ENCODE data around the gene PCDH17. TPM values are rescaled to one million over a fixed set of nuclear protein-coding genes. Genes with fewer than 3 reads are reported as not detected.

Gene PCDH17
- total and polyA plus RNA-seq, 5 experiments from 2014 or later = not detected

DNA sequence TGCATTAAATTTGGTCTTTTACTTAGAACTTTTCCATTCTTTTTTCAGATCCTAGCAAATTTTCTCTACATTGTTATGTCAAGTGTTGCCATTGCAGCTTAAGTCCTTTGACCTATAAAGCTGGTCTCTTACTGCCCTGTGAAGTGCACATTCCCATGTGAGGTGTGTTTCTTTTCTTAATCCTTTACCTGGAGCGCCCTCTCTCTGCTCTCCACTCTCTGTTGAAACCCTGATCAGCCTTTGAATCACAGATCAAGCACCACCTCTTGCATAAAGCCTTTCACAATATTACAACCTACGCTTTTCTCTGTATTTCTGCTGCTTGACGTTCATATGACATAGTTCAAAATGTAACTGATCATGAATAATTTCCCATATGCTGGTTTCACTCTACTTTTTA, 84.8 kb downstream of the PCDH17 start:
- Mint-ChIP-seq H3K4me1 (no peaks in the 10 kb centered on the region), H3K27me3 (no peaks in the 10 kb centered on the region), H3K9me3 (peaks cover 0 to 4% (median 0%) of the 10 kb centered on the region in 9 donors), H3K4me3 (no peak overlapping the region), H3K36me3 (no peaks in the 10 kb centered on the region), H3K27ac (no peak overlapping the region)
- ATAC-seq (no peak), DNase-seq (no peak)
- POLR2A ChIA-PET = no interaction called here

DNA sequence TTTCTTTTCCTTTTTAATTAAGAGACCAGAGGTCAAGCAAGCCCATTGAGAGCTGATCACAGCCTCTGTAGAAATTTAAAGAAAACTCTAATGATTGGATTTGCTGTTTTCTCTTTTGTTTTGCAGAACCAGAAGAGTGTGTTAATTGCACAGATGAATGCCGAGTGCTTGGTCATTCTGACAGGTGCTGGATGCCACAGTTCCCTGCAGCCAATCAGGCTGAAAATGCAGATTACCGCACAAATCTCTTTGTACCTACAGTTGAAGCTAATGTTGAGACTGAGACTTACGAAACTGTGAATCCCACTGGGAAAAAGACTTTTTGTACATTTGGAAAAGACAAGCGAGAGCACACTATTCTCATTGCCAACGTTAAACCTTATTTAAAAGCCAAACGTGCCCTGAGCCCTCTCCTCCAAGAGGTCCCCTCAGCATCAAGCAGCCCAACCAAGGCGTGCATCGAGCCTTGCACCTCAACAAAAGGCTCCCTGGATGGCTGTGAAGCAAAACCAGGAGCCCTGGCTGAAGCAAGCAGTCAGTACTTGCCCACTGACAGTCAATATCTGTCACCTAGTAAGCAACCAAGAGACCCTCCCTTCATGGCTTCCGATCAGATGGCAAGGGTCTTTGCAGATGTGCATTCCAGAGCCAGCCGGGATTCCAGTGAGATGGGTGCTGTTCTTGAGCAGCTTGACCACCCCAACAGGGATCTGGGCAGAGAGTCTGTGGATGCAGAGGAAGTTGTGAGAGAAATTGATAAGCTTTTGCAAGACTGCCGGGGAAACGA, 93.1 kb downstream of the PCDH17 start:
- Mint-ChIP-seq H3K27ac (no peak overlapping the region), H3K36me3 (no peaks in the 10 kb centered on the region), H3K4me3 (no peak overlapping the region), H3K4me1 (no peaks in the 10 kb centered on the region), H3K9me3 (peaks cover 0 to 11% (median 5%) of the 10 kb centered on the region in 9 donors), H3K27me3 (no peaks in the 10 kb centered on the region)
- POLR2A ChIA-PET = no interaction called here
- no peak for ATAC-seq
- no peak for DNase-seq

GRCh38 chr13:57725480-57725879, 93.9 kb downstream of the PCDH17 start:
- H3K27ac Mint-ChIP-seq = no peak overlapping the region
- POLR2A ChIA-PET = no interaction called here
- DNase-seq (no peak), ATAC-seq (no peak)
- H3K4me3 Mint-ChIP-seq = no peak overlapping the region
- H3K36me3 Mint-ChIP-seq = no peaks in the 10 kb centered on the region
- H3K4me1 Mint-ChIP-seq = no peaks in the 10 kb centered on the region
- H3K9me3 Mint-ChIP-seq = peaks cover 0 to 11% (median 4%) of the 10 kb centered on the region in 9 donors
- H3K27me3 Mint-ChIP-seq = no peaks in the 10 kb centered on the region

DNA sequence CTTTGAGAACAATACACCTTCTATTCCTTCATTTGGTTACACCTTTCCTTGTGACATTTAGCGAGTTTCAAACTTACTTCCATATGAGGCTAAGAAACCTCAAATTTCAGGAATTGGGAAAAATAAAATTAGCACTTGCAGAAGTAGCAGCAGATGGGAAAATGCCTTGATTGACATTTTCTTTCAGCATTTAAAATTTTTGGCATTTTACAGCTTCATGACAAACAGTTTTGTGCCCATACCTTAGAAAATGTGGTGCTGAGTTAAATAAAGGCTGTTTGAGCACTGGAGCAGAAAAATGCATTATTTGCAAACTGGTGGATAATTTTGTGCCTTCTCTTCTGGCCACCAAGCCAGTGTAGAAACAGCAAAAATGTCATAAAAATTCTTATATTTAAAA, 95.4 kb downstream of the PCDH17 start:
- Mint-ChIP-seq H3K4me1 (no peaks in the 10 kb centered on the region), H3K27me3 (no peaks in the 10 kb centered on the region), H3K9me3 (peaks cover 0 to 2% (median 1%) of the 10 kb centered on the region in 9 donors), H3K4me3 (no peak overlapping the region), H3K27ac (no peak overlapping the region), H3K36me3 (no peaks in the 10 kb centered on the region)
- ATAC-seq (no peak), DNase-seq (no peak)
- POLR2A ChIA-PET = no interaction called here

DNA sequence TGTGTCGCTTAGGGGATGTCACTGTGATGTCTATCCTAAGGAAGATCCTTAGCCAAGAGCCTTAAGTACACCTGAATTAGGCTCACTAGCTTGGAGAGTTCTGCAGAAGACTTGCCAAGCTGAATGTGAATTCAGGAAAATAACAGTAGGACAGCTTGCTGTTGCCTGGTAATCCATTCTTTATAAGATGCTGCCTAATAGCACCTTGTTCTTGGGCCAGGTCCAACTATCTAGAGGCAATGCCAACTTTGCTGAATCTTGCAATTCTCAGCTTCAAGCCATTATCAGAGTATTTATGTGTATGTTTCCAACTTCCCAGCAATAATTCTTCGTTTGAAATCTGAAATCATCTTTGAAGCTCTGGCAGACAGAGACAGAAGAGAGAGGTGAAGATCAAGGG, 102.8 kb downstream of the PCDH17 start:
- H3K27me3 Mint-ChIP-seq = no peaks in the 10 kb centered on the region
- no peaks in the 10 kb centered on the region for H3K4me1 Mint-ChIP-seq
- no peak overlapping the region for H3K4me3 Mint-ChIP-seq
- peaks cover 0 to 19% (median 9%) of the 10 kb centered on the region in 9 donors for H3K9me3 Mint-ChIP-seq
- no peak for DNase-seq
- H3K27ac Mint-ChIP-seq = no peak overlapping the region
- H3K36me3 Mint-ChIP-seq = no peaks in the 10 kb centered on the region
- POLR2A ChIA-PET = no interaction called here
- ATAC-seq = no peak

- H3K36me3 Mint-ChIP-seq = no peaks in the 10 kb centered on the region
- POLR2A ChIA-PET = no interaction called here
- no peak overlapping the region for H3K27ac Mint-ChIP-seq
- no peaks in the 10 kb centered on the region for H3K27me3 Mint-ChIP-seq
- H3K9me3 Mint-ChIP-seq = peaks cover 0 to 19% (median 10%) of the 10 kb centered on the region in 9 donors
- no peaks in the 10 kb centered on the region for H3K4me1 Mint-ChIP-seq
- no peak overlapping the region for H3K4me3 Mint-ChIP-seq
- ATAC-seq (no peak), DNase-seq (no peak)
Measured at GRCh38 chr13:57739089-57739488, 107.5 kb downstream of the PCDH17 start.

DNA sequence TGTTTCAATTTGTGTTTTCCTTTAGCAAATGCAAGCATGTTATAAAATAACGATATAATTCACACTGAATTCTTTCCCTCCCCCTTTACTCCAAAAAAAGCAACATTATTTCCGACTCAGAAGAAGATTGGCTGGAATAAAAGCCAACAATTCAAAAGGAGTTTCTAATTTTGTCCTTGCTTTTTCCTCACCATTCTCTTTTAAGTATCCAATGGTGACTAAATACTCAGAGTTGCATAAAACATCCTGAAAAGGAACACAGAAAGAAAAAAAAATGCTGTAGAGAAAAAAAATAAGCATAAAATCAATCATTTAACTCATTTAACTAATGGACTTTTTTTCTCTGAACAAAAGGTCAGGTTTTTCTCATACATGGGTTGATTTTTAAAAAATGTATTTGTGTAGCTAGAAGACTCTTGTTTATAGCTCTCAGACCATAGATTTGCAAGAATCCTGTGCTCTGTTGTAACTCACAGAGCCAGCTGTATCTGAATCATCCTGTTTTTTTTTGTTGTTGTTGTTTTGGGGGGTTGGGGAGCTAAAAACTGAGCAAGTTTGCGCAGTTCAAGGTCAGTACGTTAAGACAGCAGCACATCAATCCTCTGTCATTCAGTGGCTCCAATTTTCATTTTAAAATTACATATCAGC, 108.1 kb downstream of the PCDH17 start:
- POLR2A ChIA-PET = no interaction called here
- Mint-ChIP-seq H3K4me3 (no peak overlapping the region), H3K9me3 (peaks cover 0 to 17% (median 7%) of the 10 kb centered on the region in 9 donors), H3K27me3 (no peaks in the 10 kb centered on the region), H3K36me3 (no peaks in the 10 kb centered on the region), H3K4me1 (no peaks in the 10 kb centered on the region), H3K27ac (no peak overlapping the region)
- DNase-seq (no peak), ATAC-seq (no peak)

GRCh38 chr13:57740719-57741118, 109.2 kb downstream of the PCDH17 start:
- DNase-seq = no peak
- no peak overlapping the region for H3K27ac Mint-ChIP-seq
- POLR2A ChIA-PET = no interaction called here

GRCh38 chr13:57748096-57748495, 116.6 kb downstream of the PCDH17 start:
- peaks cover under 1 to 25% (median 13%) of the 10 kb centered on the region in 9 donors for H3K9me3 Mint-ChIP-seq
- POLR2A ChIA-PET = no interaction called here
- no peak overlapping the region for H3K27ac Mint-ChIP-seq
- H3K4me3 Mint-ChIP-seq = no peak overlapping the region
- H3K4me1 Mint-ChIP-seq = no peaks in the 10 kb centered on the region
- no peaks in the 10 kb centered on the region for H3K36me3 Mint-ChIP-seq
- no peaks in the 10 kb centered on the region for H3K27me3 Mint-ChIP-seq
- DNase-seq (no peak), ATAC-seq (no peak)

More at GRCh38 chr13:57740719-57741118, 109.2 kb downstream of the PCDH17 start:
- no peaks in the 10 kb centered on the region for H3K4me1 Mint-ChIP-seq
- peaks cover 0 to 12% (median 3%) of the 10 kb centered on the region in 9 donors for H3K9me3 Mint-ChIP-seq
- H3K27me3 Mint-ChIP-seq = no peaks in the 10 kb centered on the region
- no peak overlapping the region for H3K4me3 Mint-ChIP-seq
- no peaks in the 10 kb centered on the region for H3K36me3 Mint-ChIP-seq
- no peak for ATAC-seq

DNA sequence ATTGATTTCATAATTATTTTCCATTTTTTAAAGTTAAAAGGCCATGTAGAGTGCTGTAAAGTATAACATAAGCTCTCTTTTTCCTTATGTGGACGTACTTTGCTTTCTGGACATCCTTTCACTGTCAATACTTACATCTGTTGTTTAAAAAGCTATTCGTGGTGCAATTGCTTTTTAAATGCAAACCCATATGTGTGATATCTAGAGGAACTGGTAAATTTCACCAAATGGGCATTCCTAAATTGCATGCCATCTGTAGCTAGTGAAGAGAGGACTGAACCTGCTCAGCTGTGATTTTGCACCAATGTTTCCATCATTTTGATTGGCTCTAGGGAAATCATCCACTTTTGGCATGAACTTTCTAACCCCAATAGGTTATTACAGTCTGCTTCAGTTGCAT, 129.4 kb downstream of the PCDH17 start:
- H3K36me3 Mint-ChIP-seq = no peaks in the 10 kb centered on the region
- H3K4me1 Mint-ChIP-seq = no peaks in the 10 kb centered on the region
- no peak for ATAC-seq
- no peak overlapping the region for H3K4me3 Mint-ChIP-seq
- POLR2A ChIA-PET = no interaction called here
- DNase-seq = no peak
- H3K27ac Mint-ChIP-seq = no peak overlapping the region
- no peaks in the 10 kb centered on the region for H3K27me3 Mint-ChIP-seq
- peaks cover 0 to 16% (median 5%) of the 10 kb centered on the region in 9 donors for H3K9me3 Mint-ChIP-seq

- Mint-ChIP-seq H3K27ac (no peak overlapping the region), H3K27me3 (no peaks in the 10 kb centered on the region), H3K36me3 (no peaks in the 10 kb centered on the region), H3K4me1 (no peaks in the 10 kb centered on the region), H3K4me3 (no peak overlapping the region), H3K9me3 (peaks cover 0 to 16% (median 5%) of the 10 kb centered on the region in 9 donors)
- ATAC-seq (no peak), DNase-seq (no peak)
- POLR2A ChIA-PET = no interaction called here
Measured at GRCh38 chr13:57763689-57764088, 132.1 kb downstream of the PCDH17 start.
